ENCODE results near the gene GCLM.

DNA sequence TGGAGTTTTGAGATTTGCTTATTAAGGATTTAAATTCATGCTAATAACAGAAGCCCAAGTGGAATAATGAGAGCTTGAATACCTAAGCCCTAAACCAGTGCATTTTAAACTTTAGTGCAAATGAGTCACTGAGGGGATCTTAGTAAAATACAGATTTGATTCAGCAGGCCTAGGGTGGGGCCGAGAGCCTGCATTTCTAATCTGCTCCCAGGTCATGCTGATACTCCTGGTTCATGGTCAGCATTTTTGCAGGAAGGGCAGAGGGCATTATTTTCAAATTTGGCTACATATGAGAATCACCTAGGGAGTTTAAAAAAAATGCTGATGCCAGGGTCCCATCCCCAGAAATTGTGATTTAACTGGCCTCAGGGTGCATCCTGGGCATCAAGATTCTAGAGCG lies 69.5 kb downstream of the GCLM start:
- no peak for TF ChIP-seq JUN (IDR thresholded peaks at IDR 0.05; ENCODE audit: borderline replicate concordance, insufficient read depth, insufficient read length, low read depth)
- TF ChIP-seq, protein P1, sequence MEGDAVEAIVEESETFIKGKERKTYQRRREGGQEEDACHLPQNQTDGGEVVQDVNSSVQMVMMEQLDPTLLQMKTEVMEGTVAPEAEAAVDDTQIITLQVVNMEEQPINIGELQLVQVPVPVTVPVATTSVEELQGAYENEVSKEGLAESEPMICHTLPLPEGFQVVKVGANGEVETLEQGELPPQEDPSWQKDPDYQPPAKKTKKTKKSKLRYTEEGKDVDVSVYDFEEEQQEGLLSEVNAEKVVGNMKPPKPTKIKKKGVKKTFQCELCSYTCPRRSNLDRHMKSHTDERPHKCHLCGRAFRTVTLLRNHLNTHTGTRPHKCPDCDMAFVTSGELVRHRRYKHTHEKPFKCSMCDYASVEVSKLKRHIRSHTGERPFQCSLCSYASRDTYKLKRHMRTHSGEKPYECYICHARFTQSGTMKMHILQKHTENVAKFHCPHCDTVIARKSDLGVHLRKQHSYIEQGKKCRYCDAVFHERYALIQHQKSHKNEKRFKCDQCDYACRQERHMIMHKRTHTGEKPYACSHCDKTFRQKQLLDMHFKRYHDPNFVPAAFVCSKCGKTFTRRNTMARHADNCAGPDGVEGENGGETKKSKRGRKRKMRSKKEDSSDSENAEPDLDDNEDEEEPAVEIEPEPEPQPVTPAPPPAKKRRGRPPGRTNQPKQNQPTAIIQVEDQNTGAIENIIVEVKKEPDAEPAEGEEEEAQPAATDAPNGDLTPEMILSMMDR (IDR thresholded peaks at IDR 0.05; ENCODE audit: extremely low read depth in 1 of 2, insufficient read depth in 1 of 2, low read depth in 1 of 2, low read length in 2 of 2), result no peak
- no peak for TF ChIP-seq POLR2AphosphoS5 (IDR thresholded peaks at IDR 0.05; ENCODE audit: insufficient read depth, low read depth, low read length)
- no peak for TF ChIP-seq POLR2A (IDR thresholded peaks at IDR 0.05; ENCODE audit: low read depth, low read length)
- no peak for TF ChIP-seq EZH2 (IDR thresholded peaks at IDR 0.05; ENCODE audit: borderline replicate concordance, low read depth, low read length, severe bottlenecking)
- TF ChIP-seq, protein P2, sequence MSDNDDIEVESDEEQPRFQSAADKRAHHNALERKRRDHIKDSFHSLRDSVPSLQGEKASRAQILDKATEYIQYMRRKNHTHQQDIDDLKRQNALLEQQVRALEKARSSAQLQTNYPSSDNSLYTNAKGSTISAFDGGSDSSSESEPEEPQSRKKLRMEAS (IDR thresholded peaks at IDR 0.05; ENCODE audit: insufficient read depth, insufficient read length), result no peak
- TF ChIP-seq GATA2 (IDR thresholded peaks at IDR 0.05; ENCODE audit: insufficient read depth, insufficient read length, low read depth, low read length), result no peak
- TF ChIP-seq MYC (IDR thresholded peaks at IDR 0.05; ENCODE audit: low read depth, low read length), result no peak
